IPS-18a (cell line): ENCODE measurements around the gene GTF3C6.
"Not testable (repeated sequence)": the region's sequence is repeated elsewhere in the genome, so short reads cannot be mapped to it uniquely, and the experiment has no call there.

Source experiments
- H3K27ac ChIP-seq: one replicate; pipeline ENCODE4 v1.5.1; 2013; ENCODE audit warnings: low read length
- H3K27me3 ChIP-seq: one replicate; pipeline ENCODE4 v1.6.1; 2013; ENCODE audit warnings: mild to moderate bottlenecking, low read length; ENCODE audit not compliant: control insufficient read depth, insufficient read depth
- H3K36me3 ChIP-seq: one replicate; pipeline ENCODE4 v1.6.1; 2013; ENCODE audit warnings: low read depth, low read length; ENCODE audit not compliant: control insufficient read depth
- H3K4me1 ChIP-seq: one replicate; pipeline ENCODE4 v1.6.1; 2013; ENCODE audit warnings: low read depth, low read length; ENCODE audit not compliant: control insufficient read depth
- H3K4me3 ChIP-seq: one replicate; pipeline ENCODE4 v1.5.1; 2013; ENCODE audit warnings: low read length
- H3K9ac ChIP-seq: one replicate; pipeline ENCODE4 v1.6.1; 2013; ENCODE audit warnings: mild to moderate bottlenecking, low read length, moderate library complexity
- H3K9me3 ChIP-seq: one replicate; pipeline ENCODE4 v1.6.1; 2013; ENCODE audit warnings: low read depth, low read length; ENCODE audit not compliant: control insufficient read depth

The GTF3C6 gene

GRCh38 chr6:111015389-111016124 is 57.1 kb downstream of the GTF3C6 start:
- H3K9me3 ChIP-seq = no peaks in the 10 kb centered on the region
- no peak overlapping the region for H3K27ac ChIP-seq
- H3K9ac ChIP-seq = no peak overlapping the region
- H3K4me1 ChIP-seq = no peaks in the 10 kb centered on the region
- H3K4me3 ChIP-seq = no peak overlapping the region
- peaks cover 53% of the 10 kb centered on the region for H3K36me3 ChIP-seq
- H3K27me3 ChIP-seq = no peaks in the 10 kb centered on the region

- H3K4me3 ChIP-seq, H3K27ac ChIP-seq, H3K27me3 ChIP-seq, H3K9ac ChIP-seq, H3K9me3 ChIP-seq, H3K4me1 ChIP-seq: not testable (repeated sequence)
- H3K36me3 ChIP-seq = peaks cover 45% of the 10 kb centered on the region
Measured at GRCh38 chr6:111017241-111017640, 58.7 kb downstream of the GTF3C6 start.
